ENCODE measurements around the gene EMILIN2.

The EMILIN2 gene

GRCh38 chr18:2878656-2879330 is 32.0 kb downstream of the EMILIN2 start:
- DNase-seq (ENCODE audit: low read depth), result no peak

GRCh38 chr18:2879889-2880288 is 33.1 kb downstream of the EMILIN2 start:
- DNase-seq (ENCODE audit: low read depth), result no peak

- DNase-seq (ENCODE audit: low read depth), result no peak
Measured at GRCh38 chr18:2880473-2880872, 33.7 kb downstream of the EMILIN2 start.

- DNase-seq (ENCODE audit: low read depth), result no peak
Measured at GRCh38 chr18:2881088-2881839, 34.5 kb downstream of the EMILIN2 start.

GRCh38 chr18:2881840-2882195 is 35.0 kb downstream of the EMILIN2 start:
- DNase-seq (ENCODE audit: low read depth), result no peak

GRCh38 chr18:2882201-2882600 is 35.4 kb downstream of the EMILIN2 start:
- no peak for DNase-seq (ENCODE audit: low read depth)

GRCh38 chr18:2883076-2883735 is 36.4 kb downstream of the EMILIN2 start:
- peak; percentile 33 for DNase-seq (ENCODE audit: low read depth)

GRCh38 chr18:2884706-2885285 is 38.0 kb downstream of the EMILIN2 start:
- DNase-seq (ENCODE audit: low read depth), result no peak

GRCh38 chr18:2887470-2887869 is 40.7 kb downstream of the EMILIN2 start:
- no peak for DNase-seq (ENCODE audit: low read depth)

GRCh38 chr18:2889761-2890192 is 43.0 kb downstream of the EMILIN2 start:
- DNase-seq (ENCODE audit: low read depth), result no peak

GRCh38 chr18:2890606-2891005 is 43.8 kb downstream of the EMILIN2 start:
- DNase-seq (ENCODE audit: low read depth), result no peak

GRCh38 chr18:2891526-2892431 is 45.0 kb downstream of the EMILIN2 start:
- no peak for DNase-seq (ENCODE audit: low read depth)

- DNase-seq (ENCODE audit: low read depth), result no peak
Measured at GRCh38 chr18:2893056-2893455, 46.2 kb downstream of the EMILIN2 start.

- DNase-seq (ENCODE audit: low read depth), result no peak
Measured at GRCh38 chr18:2893676-2894075, 46.9 kb downstream of the EMILIN2 start.

- DNase-seq (ENCODE audit: low read depth), result no peak
Measured at GRCh38 chr18:2894131-2894840, 47.5 kb downstream of the EMILIN2 start.

GRCh38 chr18:2894841-2895370 is 48.1 kb downstream of the EMILIN2 start:
- no peak for DNase-seq (ENCODE audit: low read depth)

GRCh38 chr18:2895391-2895790 is 48.6 kb downstream of the EMILIN2 start:
- DNase-seq (ENCODE audit: low read depth), result no peak

- DNase-seq (ENCODE audit: low read depth), result no peak
Measured at GRCh38 chr18:2896990-2897389, 50.2 kb downstream of the EMILIN2 start.

GRCh38 chr18:2897448-2898185 is 50.8 kb downstream of the EMILIN2 start:
- DNase-seq (ENCODE audit: low read depth), result no peak

GRCh38 chr18:2898186-2898640 is 51.4 kb downstream of the EMILIN2 start:
- no peak for DNase-seq (ENCODE audit: low read depth)
